Measurements from ENCODE around the gene C1orf198. TPM values are rescaled to one million over a fixed set of nuclear protein-coding genes. Genes with fewer than 3 reads are reported as not detected.

Gene C1orf198
- total RNA-seq, 4 donors from 2014 or later, result 87.8 to 142 (median 124) TPM

- no peaks in the 10 kb centered on the region for H3K36me3 ChIP-seq
- WGBS, 2 donors, result 94 to 95% methylated on average over 6 of the region's 6 CpGs
- no peak for DNase-seq
- no peak for TF ChIP-seq CTCF (IDR thresholded peaks at IDR 0.05)
- TF ChIP-seq POLR2A (IDR thresholded peaks at IDR 0.05), result no peak
- no peaks in the 10 kb centered on the region for H3K27me3 ChIP-seq
- no peak overlapping the region for H3K27ac ChIP-seq
- no peaks in the 10 kb centered on the region for H3K9me3 ChIP-seq
- H3K4me3 ChIP-seq (replicated peaks in 1 of 3), result no peak overlapping the region
- no peaks in the 10 kb centered on the region for H3K4me1 ChIP-seq
- intact Hi-C loops (cut with DNase I), result no loop called here
Observed at GRCh38 chr1:230894032-230894431, 25.7 kb upstream of the C1orf198 start.

- H3K4me1 ChIP-seq, result no peaks in the 10 kb centered on the region
- H3K27me3 ChIP-seq, result no peaks in the 10 kb centered on the region
- H3K36me3 ChIP-seq, result no peaks in the 10 kb centered on the region
- WGBS, 2 donors, result 82 to 87% methylated on average over 6 of the region's 6 CpGs
- no peaks in the 10 kb centered on the region for H3K9me3 ChIP-seq
- H3K4me3 ChIP-seq (replicated peaks in 1 of 3), result no peak overlapping the region
- no peak for TF ChIP-seq POLR2A (IDR thresholded peaks at IDR 0.05)
- TF ChIP-seq CTCF (IDR thresholded peaks at IDR 0.05), result no peak
- intact Hi-C loops (cut with DNase I), result no loop called here
- H3K27ac ChIP-seq, result no peak overlapping the region
- no peak for DNase-seq
Observed at GRCh38 chr1:230892018-230892491, 23.7 kb upstream of the C1orf198 start.

GRCh38 chr1:230891413-230891812 is 23.1 kb upstream of the C1orf198 start:
- intact Hi-C loops (cut with DNase I), result no loop called here
- no peaks in the 10 kb centered on the region for H3K4me1 ChIP-seq
- no peaks in the 10 kb centered on the region for H3K36me3 ChIP-seq
- no peak for DNase-seq
- no peak for TF ChIP-seq POLR2A (IDR thresholded peaks at IDR 0.05)
- TF ChIP-seq CTCF (IDR thresholded peaks at IDR 0.05), result no peak
- WGBS, 2 donors, result 54 to 65% methylated on average over 2 of the region's 2 CpGs
- H3K27me3 ChIP-seq, result no peaks in the 10 kb centered on the region
- no peak overlapping the region for H3K27ac ChIP-seq
- no peak overlapping the region for H3K4me3 ChIP-seq (replicated peaks in 1 of 3)
- H3K9me3 ChIP-seq, result no peaks in the 10 kb centered on the region

GRCh38 chr1:230884646-230885045 is 16.3 kb upstream of the C1orf198 start:
- DNase-seq, result no peak
- peaks cover 0 to 15% of the 10 kb centered on the region in 2 donors for H3K4me1 ChIP-seq
- H3K4me3 ChIP-seq (replicated peaks in 1 of 3), result no peak overlapping the region
- 95 to 97% methylated on average over 2 of the region's 2 CpGs for WGBS, 2 donors
- H3K9me3 ChIP-seq, result no peaks in the 10 kb centered on the region
- TF ChIP-seq POLR2A (IDR thresholded peaks at IDR 0.05) (no peak), CTCF (IDR thresholded peaks at IDR 0.05) (no peak)
- no peaks in the 10 kb centered on the region for H3K27me3 ChIP-seq
- no peak overlapping the region for H3K27ac ChIP-seq
- intact Hi-C loops (cut with DNase I), result no loop called here
- H3K36me3 ChIP-seq, result no peaks in the 10 kb centered on the region

GRCh38 chr1:230883967-230884366 is 15.6 kb upstream of the C1orf198 start:
- no peaks in the 10 kb centered on the region for H3K36me3 ChIP-seq
- no peak overlapping the region for H3K4me3 ChIP-seq (replicated peaks in 1 of 3)
- WGBS, 2 donors, result 64 to 65% methylated on average over 4 of the region's 4 CpGs
- no peak overlapping the region for H3K27ac ChIP-seq
- no peak for DNase-seq
- no peaks in the 10 kb centered on the region for H3K27me3 ChIP-seq
- H3K4me1 ChIP-seq, result peaks cover 0 to 15% of the 10 kb centered on the region in 2 donors
- intact Hi-C loops (cut with DNase I), result no loop called here
- TF ChIP-seq POLR2A (IDR thresholded peaks at IDR 0.05), result no peak
- no peak for TF ChIP-seq CTCF (IDR thresholded peaks at IDR 0.05)
- no peaks in the 10 kb centered on the region for H3K9me3 ChIP-seq

Measured in thyroid gland (tissue), 4 donors.